Measurements from ENCODE around the gene SCN8A. TPM values are rescaled to one million over a fixed set of nuclear protein-coding genes. Genes with fewer than 3 reads are reported as not detected.

Gene SCN8A
- total and polyA plus RNA-seq, 7 donors: under 0.01 to 2.1 (median 0.71) TPM

- peaks cover 6 to 59% (median 38%) of the 10 kb centered on the region in 3 donors for H3K27me3 ChIP-seq
- H3K27ac ChIP-seq: no peak overlapping the region
- H3K4me1 ChIP-seq: peaks cover 0 to 13% (median 12%) of the 10 kb centered on the region in 4 donors
- DNase-seq: no peak
- H3K9me3 ChIP-seq: no peaks in the 10 kb centered on the region
- 2% methylated on average over 67 of the region's 67 CpGs for WGBS, 2 donors
- intact Hi-C loops (cut with DNase I): no loop called here
- no peaks in the 10 kb centered on the region for H3K36me3 ChIP-seq
- TF ChIP-seq POLR2A (IDR thresholded peaks at IDR 0.05) (no peak), POLR2AphosphoS5 (IDR thresholded peaks at IDR 0.05) (no peak), EP300 (IDR thresholded peaks at IDR 0.05) (no peak)
- TF ChIP-seq, protein P1, sequence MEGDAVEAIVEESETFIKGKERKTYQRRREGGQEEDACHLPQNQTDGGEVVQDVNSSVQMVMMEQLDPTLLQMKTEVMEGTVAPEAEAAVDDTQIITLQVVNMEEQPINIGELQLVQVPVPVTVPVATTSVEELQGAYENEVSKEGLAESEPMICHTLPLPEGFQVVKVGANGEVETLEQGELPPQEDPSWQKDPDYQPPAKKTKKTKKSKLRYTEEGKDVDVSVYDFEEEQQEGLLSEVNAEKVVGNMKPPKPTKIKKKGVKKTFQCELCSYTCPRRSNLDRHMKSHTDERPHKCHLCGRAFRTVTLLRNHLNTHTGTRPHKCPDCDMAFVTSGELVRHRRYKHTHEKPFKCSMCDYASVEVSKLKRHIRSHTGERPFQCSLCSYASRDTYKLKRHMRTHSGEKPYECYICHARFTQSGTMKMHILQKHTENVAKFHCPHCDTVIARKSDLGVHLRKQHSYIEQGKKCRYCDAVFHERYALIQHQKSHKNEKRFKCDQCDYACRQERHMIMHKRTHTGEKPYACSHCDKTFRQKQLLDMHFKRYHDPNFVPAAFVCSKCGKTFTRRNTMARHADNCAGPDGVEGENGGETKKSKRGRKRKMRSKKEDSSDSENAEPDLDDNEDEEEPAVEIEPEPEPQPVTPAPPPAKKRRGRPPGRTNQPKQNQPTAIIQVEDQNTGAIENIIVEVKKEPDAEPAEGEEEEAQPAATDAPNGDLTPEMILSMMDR (IDR thresholded peaks at IDR 0.05): no peak
- H3K4me3 ChIP-seq: peak overlapping the region in 3 of 4 donors; percentile 48 to 65 (median 57)
Observed at GRCh38 chr12:51590347-51591015, 552 bp upstream of the SCN8A start.

- Histone ChIP-seq H3K27ac (no peak overlapping the region), H3K9me3 (no peaks in the 10 kb centered on the region), H3K27me3 (peaks cover 6 to 50% (median 38%) of the 10 kb centered on the region in 3 donors), H3K4me1 (peaks cover 0 to 13% (median 12%) of the 10 kb centered on the region in 4 donors), H3K4me3 (no peak overlapping the region), H3K36me3 (no peaks in the 10 kb centered on the region)
- 13 to 30% methylated on average over 11 of the region's 11 CpGs for WGBS, 2 donors
- TF ChIP-seq POLR2AphosphoS5 (IDR thresholded peaks at IDR 0.05) (no peak), EP300 (IDR thresholded peaks at IDR 0.05) (no peak), POLR2A (IDR thresholded peaks at IDR 0.05) (no peak)
- TF ChIP-seq, protein P1 (IDR thresholded peaks at IDR 0.05): no peak
- intact Hi-C loops (cut with DNase I): no loop called here
- DNase-seq: no peak
Observed at GRCh38 chr12:51592034-51592705, 1.1 kb downstream of the SCN8A start.

- Histone ChIP-seq H3K36me3 (no peaks in the 10 kb centered on the region), H3K4me1 (peaks cover 0 to 13% (median 12%) of the 10 kb centered on the region in 4 donors), H3K9me3 (no peaks in the 10 kb centered on the region), H3K4me3 (no peak overlapping the region), H3K27ac (no peak overlapping the region), H3K27me3 (peaks cover 6 to 50% (median 38%) of the 10 kb centered on the region in 3 donors)
- WGBS, 2 donors: 81 to 84% methylated on average over 2 of the region's 2 CpGs
- intact Hi-C loops (cut with DNase I): no loop called here
- TF ChIP-seq, protein P1 (IDR thresholded peaks at IDR 0.05): no peak
- no peak for TF ChIP-seq POLR2AphosphoS5 (IDR thresholded peaks at IDR 0.05)
- TF ChIP-seq EP300 (IDR thresholded peaks at IDR 0.05): no peak
- TF ChIP-seq POLR2A (IDR thresholded peaks at IDR 0.05): no peak
- DNase-seq: no peak
Observed at GRCh38 chr12:51593021-51593420, 2.0 kb downstream of the SCN8A start.

DNA sequence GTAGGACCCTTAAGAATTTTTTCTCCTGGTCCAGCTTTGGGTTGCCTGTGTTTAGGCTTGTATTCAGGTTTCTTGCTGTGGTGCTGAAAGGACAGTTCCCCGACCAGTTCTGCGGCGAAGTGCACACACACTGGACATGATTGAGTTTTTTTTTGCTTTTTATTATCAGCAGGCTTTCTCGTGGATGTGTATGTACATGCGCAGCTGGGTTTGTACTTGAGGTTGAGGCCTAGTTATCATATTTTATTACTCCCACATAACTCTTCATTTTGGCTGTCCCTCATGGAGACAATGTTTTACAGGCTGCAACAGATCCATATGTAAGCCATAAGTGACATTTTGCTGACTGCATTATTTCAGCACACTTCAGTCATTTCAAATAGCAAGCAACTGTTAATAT is 2.5 kb downstream of the SCN8A start:
- Histone ChIP-seq H3K4me3 (no peak overlapping the region), H3K27me3 (peaks cover 6 to 50% (median 38%) of the 10 kb centered on the region in 3 donors), H3K4me1 (peaks cover 0 to 13% (median 12%) of the 10 kb centered on the region in 4 donors), H3K36me3 (no peaks in the 10 kb centered on the region), H3K27ac (no peak overlapping the region), H3K9me3 (no peaks in the 10 kb centered on the region)
- TF ChIP-seq POLR2AphosphoS5 (IDR thresholded peaks at IDR 0.05) (no peak), POLR2A (IDR thresholded peaks at IDR 0.05) (no peak), EP300 (IDR thresholded peaks at IDR 0.05) (no peak)
- TF ChIP-seq, protein P1 (IDR thresholded peaks at IDR 0.05): no peak
- intact Hi-C loops (cut with DNase I): no loop called here
- DNase-seq: no peak
- WGBS, 2 donors: 4 to 9% methylated on average over 5 of the region's 5 CpGs
